ENCODE data around the gene VOPP1. TPM values are rescaled to one million over a fixed set of nuclear protein-coding genes. Genes with fewer than 3 reads are reported as not detected.

Gene VOPP1
- total and polyA plus RNA-seq, 8 donors: 15.1 to 37.3 (median 19.2) TPM

DNA sequence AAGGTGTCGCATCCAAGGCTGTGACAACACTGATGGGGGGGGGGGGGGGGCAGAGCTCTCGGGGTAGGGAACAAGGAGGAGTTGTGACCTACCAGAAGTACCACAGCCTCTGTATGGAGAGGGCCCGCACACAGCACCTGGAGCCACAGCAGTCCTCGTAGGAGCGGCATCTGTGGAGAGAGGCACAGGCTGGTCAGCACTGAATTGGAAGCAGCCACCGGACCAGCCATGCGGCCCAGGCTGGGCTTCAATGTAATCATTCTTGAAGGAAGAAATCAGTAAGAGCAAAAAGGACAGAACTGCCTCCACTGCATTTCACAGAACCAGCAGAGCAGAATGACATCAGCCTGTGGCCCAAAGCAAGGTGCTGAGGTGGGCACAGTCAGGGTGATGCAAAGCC lies 74.8 kb downstream of the VOPP1 start:
- no peaks in the 10 kb centered on the region for H3K4me1 ChIP-seq
- no peak for DNase-seq
- H3K36me3 ChIP-seq: no peaks in the 10 kb centered on the region
- no peak overlapping the region for H3K27ac ChIP-seq
- no peak overlapping the region for H3K4me3 ChIP-seq
- no peak for FAIRE-seq
- TF ChIP-seq, protein P1, sequence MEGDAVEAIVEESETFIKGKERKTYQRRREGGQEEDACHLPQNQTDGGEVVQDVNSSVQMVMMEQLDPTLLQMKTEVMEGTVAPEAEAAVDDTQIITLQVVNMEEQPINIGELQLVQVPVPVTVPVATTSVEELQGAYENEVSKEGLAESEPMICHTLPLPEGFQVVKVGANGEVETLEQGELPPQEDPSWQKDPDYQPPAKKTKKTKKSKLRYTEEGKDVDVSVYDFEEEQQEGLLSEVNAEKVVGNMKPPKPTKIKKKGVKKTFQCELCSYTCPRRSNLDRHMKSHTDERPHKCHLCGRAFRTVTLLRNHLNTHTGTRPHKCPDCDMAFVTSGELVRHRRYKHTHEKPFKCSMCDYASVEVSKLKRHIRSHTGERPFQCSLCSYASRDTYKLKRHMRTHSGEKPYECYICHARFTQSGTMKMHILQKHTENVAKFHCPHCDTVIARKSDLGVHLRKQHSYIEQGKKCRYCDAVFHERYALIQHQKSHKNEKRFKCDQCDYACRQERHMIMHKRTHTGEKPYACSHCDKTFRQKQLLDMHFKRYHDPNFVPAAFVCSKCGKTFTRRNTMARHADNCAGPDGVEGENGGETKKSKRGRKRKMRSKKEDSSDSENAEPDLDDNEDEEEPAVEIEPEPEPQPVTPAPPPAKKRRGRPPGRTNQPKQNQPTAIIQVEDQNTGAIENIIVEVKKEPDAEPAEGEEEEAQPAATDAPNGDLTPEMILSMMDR (IDR thresholded peaks at IDR 0.05): no peak
- ATAC-seq: no peak
- 98 to 99% methylated on average over 7 of the region's 7 CpGs for WGBS, 2 donors
- H3K9me3 ChIP-seq: no peaks in the 10 kb centered on the region
- intact Hi-C loops (cut with DNase I): no loop called here
- no peaks in the 10 kb centered on the region for H3K27me3 ChIP-seq

DNA sequence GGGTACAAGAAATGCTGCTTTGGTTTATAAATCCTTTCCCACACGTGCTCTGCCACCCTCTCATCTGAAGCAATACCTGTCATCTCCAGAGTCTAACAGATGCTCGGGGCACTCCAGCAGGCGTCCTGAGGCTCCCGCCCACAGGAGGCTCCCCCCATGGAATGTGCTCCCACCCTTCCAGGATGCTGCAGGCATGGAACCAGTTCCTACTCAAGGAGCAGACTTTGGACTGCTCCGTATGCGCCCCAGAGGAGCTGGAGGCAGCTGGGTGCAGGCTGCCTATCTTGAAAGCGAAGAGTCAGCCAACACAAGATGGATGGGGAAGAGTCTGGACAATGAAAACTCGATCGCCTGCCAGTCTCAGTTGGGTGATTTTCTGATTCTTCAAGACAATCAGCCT lies 75.4 kb downstream of the VOPP1 start:
- H3K27me3 ChIP-seq: no peaks in the 10 kb centered on the region
- TF ChIP-seq, protein P1 (IDR thresholded peaks at IDR 0.05): no peak
- H3K36me3 ChIP-seq: no peaks in the 10 kb centered on the region
- H3K27ac ChIP-seq: no peak overlapping the region
- FAIRE-seq (no peak), ATAC-seq (no peak), DNase-seq (no peak)
- no peak overlapping the region for H3K4me3 ChIP-seq
- no peaks in the 10 kb centered on the region for H3K4me1 ChIP-seq
- 92 to 96% methylated on average over 9 of the region's 9 CpGs for WGBS, 2 donors
- no peaks in the 10 kb centered on the region for H3K9me3 ChIP-seq
- intact Hi-C loops (cut with DNase I): no loop called here

DNA sequence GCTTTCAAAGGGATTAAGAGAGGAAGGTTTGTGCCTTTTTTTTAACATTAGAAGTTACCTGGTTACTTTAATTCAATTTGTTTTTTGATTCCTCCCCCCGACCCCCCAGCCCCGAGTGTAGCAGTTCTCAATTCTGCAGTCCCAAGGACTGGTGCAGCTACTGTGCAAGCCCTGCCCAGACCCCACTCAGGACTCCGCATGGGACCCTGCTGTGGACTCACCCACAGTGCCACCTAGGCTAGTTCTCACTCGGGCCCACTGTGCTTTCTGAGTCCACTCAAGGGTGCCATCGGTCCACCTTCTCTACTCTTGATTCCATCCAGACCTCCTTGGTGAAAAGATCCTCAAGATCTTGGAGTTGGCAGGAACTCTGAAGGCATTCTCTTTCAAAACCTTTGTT lies 77.4 kb downstream of the VOPP1 start:
- 85 to 92% methylated on average over 5 of the region's 5 CpGs for WGBS, 2 donors
- Histone ChIP-seq H3K4me3 (no peak overlapping the region), H3K27me3 (no peaks in the 10 kb centered on the region), H3K9me3 (no peaks in the 10 kb centered on the region), H3K27ac (no peak overlapping the region), H3K4me1 (no peaks in the 10 kb centered on the region), H3K36me3 (no peaks in the 10 kb centered on the region)
- DNase-seq (no peak), FAIRE-seq (no peak), ATAC-seq (no peak)
- TF ChIP-seq, protein P1 (IDR thresholded peaks at IDR 0.05): no peak
- intact Hi-C loops (cut with DNase I): no loop called here

DNA sequence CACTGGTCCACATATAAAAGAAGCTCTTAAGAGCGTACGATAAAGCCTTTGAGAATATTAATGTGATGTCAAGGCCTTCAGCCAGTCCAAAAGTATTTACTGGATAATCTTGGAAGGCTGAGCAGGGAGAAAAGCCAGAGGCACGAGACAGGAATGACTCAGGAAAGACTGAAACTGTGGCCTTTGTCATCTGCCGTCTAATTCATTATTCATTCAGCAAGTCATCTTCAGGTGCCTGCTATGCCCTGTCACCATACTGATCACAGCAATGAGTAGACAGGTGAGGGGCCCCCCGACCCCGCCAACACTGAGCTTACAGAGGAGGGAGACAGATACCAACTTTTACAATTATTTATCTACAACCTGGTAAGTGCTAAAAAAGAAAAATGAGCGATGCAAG lies 78.9 kb downstream of the VOPP1 start:
- no peak overlapping the region for H3K4me3 ChIP-seq
- intact Hi-C loops (cut with DNase I): no loop called here
- H3K36me3 ChIP-seq: no peaks in the 10 kb centered on the region
- WGBS, 2 donors: 84 to 89% methylated on average over 7 of the region's 7 CpGs
- H3K27me3 ChIP-seq: no peaks in the 10 kb centered on the region
- DNase-seq (no peak), ATAC-seq (no peak), FAIRE-seq (no peak)
- no peaks in the 10 kb centered on the region for H3K9me3 ChIP-seq
- no peaks in the 10 kb centered on the region for H3K4me1 ChIP-seq
- TF ChIP-seq, protein P1 (IDR thresholded peaks at IDR 0.05): no peak
- H3K27ac ChIP-seq: no peak overlapping the region

DNA sequence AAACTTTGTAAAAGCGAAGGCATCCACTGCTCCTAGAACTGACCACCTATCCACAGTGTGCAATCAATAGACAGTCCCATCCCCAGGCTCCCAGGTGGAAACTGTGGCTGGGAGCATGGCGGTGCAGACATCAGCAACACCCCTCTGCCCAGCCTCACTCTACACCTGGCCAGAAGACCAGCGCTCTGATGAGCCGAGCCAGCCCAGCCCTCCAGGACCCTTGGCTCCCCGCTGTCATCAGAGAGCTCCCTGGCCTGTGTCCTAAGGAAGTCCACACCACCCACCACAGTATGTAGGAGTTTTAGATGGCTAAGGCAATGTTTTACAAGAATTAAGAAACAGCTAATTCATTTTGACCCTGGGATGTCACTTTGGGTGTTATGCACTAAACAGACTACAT lies 81.0 kb downstream of the VOPP1 start:
- TF ChIP-seq, protein P1 (IDR thresholded peaks at IDR 0.05): no peak
- Histone ChIP-seq H3K9me3 (no peaks in the 10 kb centered on the region), H3K4me1 (no peaks in the 10 kb centered on the region), H3K36me3 (no peaks in the 10 kb centered on the region), H3K27ac (no peak overlapping the region), H3K4me3 (no peak overlapping the region), H3K27me3 (no peaks in the 10 kb centered on the region)
- intact Hi-C loops (cut with DNase I): no loop called here
- no peak for ATAC-seq
- no peak for DNase-seq
- 94 to 95% methylated on average over 5 of the region's 5 CpGs for WGBS, 2 donors
- FAIRE-seq: no peak
